DOHH2 (cell line): ENCODE measurements around the gene ASH1L.
"Not testable (repeated sequence)": the region's sequence is repeated elsewhere in the genome, so short reads cannot be mapped to it uniquely, and the experiment has no call there.

Source experiments
- H3F3A ChIP-seq: fragments of 200-600 bp; sonication (generic), shearing (Covaris generic); 2 replicates; pipeline ENCODE4 v1.6.0; 2016; ENCODE audit warnings: antibody characterized with exemption, mild to moderate bottlenecking; ENCODE audit not compliant: control insufficient read depth, insufficient read depth
- H3K27ac ChIP-seq: fragments of 200-600 bp; sonication (generic); 2 replicates; pipeline ENCODE4 v1.5.1; 2014; ENCODE audit warnings: low read depth, mild to moderate bottlenecking, low read length, moderate library complexity
- H3K27me3 ChIP-seq: fragments of 200-600 bp; sonication (generic); 2 replicates; pipeline ENCODE4 v1.6.1; 2014; ENCODE audit warnings: mild to moderate bottlenecking, low read length, mixed read lengths; ENCODE audit not compliant: control insufficient read depth
- H3K36me3 ChIP-seq: fragments of 200-600 bp; sonication (generic); 2 replicates; pipeline ENCODE4 v1.6.1; 2014; ENCODE audit warnings: mild to moderate bottlenecking, low read length, moderate library complexity, mixed read lengths; ENCODE audit not compliant: control insufficient read depth
- H3K4me1 ChIP-seq: fragments of 200-600 bp; sonication (generic); 2 replicates; pipeline ENCODE4 v1.6.1; 2014; ENCODE audit warnings: mild to moderate bottlenecking, low read length, mixed read lengths; ENCODE audit not compliant: control insufficient read depth
- H3K4me2 ChIP-seq: fragments of 200-600 bp; sonication (generic); 2 replicates; pipeline ENCODE4 v1.6.0; 2014; ENCODE audit warnings: mild to moderate bottlenecking, low read length, moderate library complexity
- H3K4me3 ChIP-seq: fragments of 200-600 bp; sonication (generic); 2 replicates; pipeline ENCODE4 v1.5.1; 2014; ENCODE audit warnings: mild to moderate bottlenecking, low read length, mixed read lengths
- H3K79me2 ChIP-seq: fragments of 200-600 bp; sonication (generic); 2 replicates; pipeline ENCODE4 v1.6.1; 2014; ENCODE audit warnings: mild to moderate bottlenecking, low read length, mixed read lengths; ENCODE audit not compliant: control insufficient read depth
- H3K9me2 ChIP-seq: fragments of 200-600 bp; sonication (generic); replicated peaks from 2 replicates; pipeline ENCODE4 v1.6.1; 2014; ENCODE audit warnings: mild to moderate bottlenecking, low read length, mixed read lengths; ENCODE audit not compliant: control insufficient read depth
- H3K9me3 ChIP-seq: fragments of 200-600 bp; sonication (generic); 2 replicates; pipeline ENCODE4 v1.6.1; 2014; ENCODE audit warnings: antibody characterized with exemption, low read length, mixed read lengths; ENCODE audit not compliant: control insufficient read depth, insufficient read depth
- H4K20me1 ChIP-seq: fragments of 200-600 bp; sonication (generic); 2 replicates; pipeline ENCODE4 v1.6.0; 2014; ENCODE audit warnings: low read depth, mild to moderate bottlenecking, antibody characterized with exemption, low read length, moderate library complexity; ENCODE audit not compliant: control insufficient read depth, insufficient read depth
- EZH2phosphoT487 ChIP-seq: fragments of 200-600 bp; sonication (generic); IDR thresholded peaks from 2 replicates; pipeline ENCODE4 v1.6.1; 2017; ENCODE audit warnings: borderline replicate concordance, mild to moderate bottlenecking, antibody characterized with exemption, low read length, moderate library complexity, mixed read lengths
- TF ChIP-seq, protein P1 (sequence below): fragments of 200-600 bp; sonication (generic); IDR thresholded peaks from one replicate; pipeline ENCODE4 v1.5.1; 2014; ENCODE audit warnings: antibody characterized with exemption, mild to moderate bottlenecking, low read depth, low read length; ENCODE audit not compliant: poor library complexity, severe bottlenecking

Gene ASH1L

GRCh38 chr1:155561779-155562580 is 623 bp downstream of the ASH1L start:
- peak overlapping the region; percentile 96 for H3K4me2 ChIP-seq
- peaks cover 32% of the 10 kb centered on the region for H4K20me1 ChIP-seq
- H3K9me3 ChIP-seq, H3F3A ChIP-seq, H3K27me3 ChIP-seq, H3K9me2 ChIP-seq: not testable (repeated sequence)
- peaks cover 56% of the 10 kb centered on the region for H3K36me3 ChIP-seq
- H3K27ac ChIP-seq = peak overlapping the region; percentile 88
- peaks cover 31% of the 10 kb centered on the region for H3K4me1 ChIP-seq
- peaks cover 98% of the 10 kb centered on the region for H3K79me2 ChIP-seq
- peak overlapping the region; percentile 83 for H3K4me3 ChIP-seq

DNA sequence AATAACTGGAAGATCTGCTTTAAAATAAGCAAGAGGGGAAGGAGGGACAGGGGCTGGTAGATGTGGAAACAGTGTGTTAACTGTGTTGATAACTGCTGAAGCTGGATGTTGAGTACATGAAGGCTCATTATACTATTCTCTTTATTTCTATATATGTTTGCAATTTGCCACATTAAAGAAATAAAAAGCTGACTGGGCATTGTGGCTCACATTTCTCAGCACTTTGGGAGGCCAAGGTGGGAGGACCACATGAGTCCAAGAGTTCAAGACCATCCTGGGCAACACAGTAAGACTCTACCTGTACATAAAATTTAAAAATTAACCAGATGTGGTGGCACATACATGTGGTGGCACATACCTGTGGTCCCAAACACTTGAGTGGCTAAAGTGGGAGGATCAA is 6.7 kb downstream of the ASH1L start:
- Histone ChIP-seq H3K4me3 (no peak overlapping the region), H3K27me3 (no peaks in the 10 kb centered on the region), H4K20me1 (peaks cover 29% of the 10 kb centered on the region), H3K36me3 (peaks cover 39% of the 10 kb centered on the region), H3K4me1 (peaks cover 25% of the 10 kb centered on the region), H3K4me2 (no peak overlapping the region), H3K79me2 (peaks cover 99% of the 10 kb centered on the region), H3K27ac (no peak overlapping the region), H3K9me3 (no peaks in the 10 kb centered on the region), H3F3A (no peaks in the 10 kb centered on the region), H3K9me2 (no peaks in the 10 kb centered on the region)
- no peak for TF ChIP-seq EZH2phosphoT487
- TF ChIP-seq, protein P1, sequence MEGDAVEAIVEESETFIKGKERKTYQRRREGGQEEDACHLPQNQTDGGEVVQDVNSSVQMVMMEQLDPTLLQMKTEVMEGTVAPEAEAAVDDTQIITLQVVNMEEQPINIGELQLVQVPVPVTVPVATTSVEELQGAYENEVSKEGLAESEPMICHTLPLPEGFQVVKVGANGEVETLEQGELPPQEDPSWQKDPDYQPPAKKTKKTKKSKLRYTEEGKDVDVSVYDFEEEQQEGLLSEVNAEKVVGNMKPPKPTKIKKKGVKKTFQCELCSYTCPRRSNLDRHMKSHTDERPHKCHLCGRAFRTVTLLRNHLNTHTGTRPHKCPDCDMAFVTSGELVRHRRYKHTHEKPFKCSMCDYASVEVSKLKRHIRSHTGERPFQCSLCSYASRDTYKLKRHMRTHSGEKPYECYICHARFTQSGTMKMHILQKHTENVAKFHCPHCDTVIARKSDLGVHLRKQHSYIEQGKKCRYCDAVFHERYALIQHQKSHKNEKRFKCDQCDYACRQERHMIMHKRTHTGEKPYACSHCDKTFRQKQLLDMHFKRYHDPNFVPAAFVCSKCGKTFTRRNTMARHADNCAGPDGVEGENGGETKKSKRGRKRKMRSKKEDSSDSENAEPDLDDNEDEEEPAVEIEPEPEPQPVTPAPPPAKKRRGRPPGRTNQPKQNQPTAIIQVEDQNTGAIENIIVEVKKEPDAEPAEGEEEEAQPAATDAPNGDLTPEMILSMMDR = no peak

DNA sequence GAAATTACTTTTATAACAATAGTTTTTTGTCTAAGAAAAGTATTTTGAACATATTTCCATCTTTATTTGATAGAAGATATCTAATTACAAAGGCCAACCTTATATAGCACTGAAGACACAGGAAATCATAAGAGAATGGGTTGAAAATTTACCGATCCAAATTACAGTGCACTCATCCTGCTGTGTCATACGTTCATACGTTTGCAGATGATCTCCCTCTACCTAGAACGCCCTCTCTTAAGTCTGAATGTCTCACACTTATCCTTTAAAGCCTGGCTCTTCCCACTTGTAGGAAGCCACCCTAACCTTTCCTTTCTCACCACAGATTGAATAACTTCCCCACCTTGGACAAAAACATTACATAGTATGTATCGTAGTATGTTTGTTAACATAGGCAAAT is 9.3 kb downstream of the ASH1L start:
- Histone ChIP-seq H4K20me1 (peaks cover 12% of the 10 kb centered on the region; the same call in 1 of the 2 replicates), H3K79me2 (peaks cover 99% of the 10 kb centered on the region), H3K27me3 (no peaks in the 10 kb centered on the region), H3K4me1 (peaks cover 29% of the 10 kb centered on the region), H3F3A (no peaks in the 10 kb centered on the region), H3K36me3 (peaks cover 21% of the 10 kb centered on the region), H3K4me3 (no peak overlapping the region), H3K4me2 (no peak overlapping the region), H3K9me3 (no peaks in the 10 kb centered on the region), H3K9me2 (no peaks in the 10 kb centered on the region), H3K27ac (no peak overlapping the region)
- TF ChIP-seq EZH2phosphoT487 = no peak
- TF ChIP-seq, protein P1 = no peak

DNA sequence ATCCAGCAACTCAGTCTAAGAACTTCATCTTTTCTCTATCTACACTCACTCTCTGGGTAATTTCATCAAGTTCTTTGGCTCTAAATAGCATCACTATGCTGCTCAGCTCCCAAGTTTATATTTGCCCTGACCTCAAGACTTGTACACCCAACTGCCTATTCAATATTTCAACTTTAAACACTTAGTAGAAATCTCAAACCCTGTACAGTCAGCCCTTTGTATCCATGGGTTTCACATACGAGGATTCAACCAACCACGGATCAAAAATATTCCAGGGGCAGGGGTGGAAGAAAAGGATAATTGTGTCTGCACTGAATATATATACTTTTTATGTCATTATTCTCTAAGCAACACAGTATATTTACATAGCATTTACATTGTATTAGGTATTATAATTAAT is 13.9 kb downstream of the ASH1L start:
- TF ChIP-seq EZH2phosphoT487 = no peak
- TF ChIP-seq, protein P1 = no peak
- no peaks in the 10 kb centered on the region for H3K9me2 ChIP-seq
- peak overlapping the region; percentile 55 for H3K4me2 ChIP-seq
- H3K4me1 ChIP-seq = peaks cover 59% of the 10 kb centered on the region
- H3K27ac ChIP-seq = no peak overlapping the region
- peaks cover 4% of the 10 kb centered on the region; the same call in 1 of the 2 replicates for H4K20me1 ChIP-seq
- H3K4me3 ChIP-seq = peak overlapping the region; percentile 48; the same call in 1 of the 2 replicates
- H3K9me3 ChIP-seq = no peaks in the 10 kb centered on the region
- H3F3A ChIP-seq = 0 out of 2 replicates have a peak, but pooled peaks cover 3% of the 10 kb centered on the region
- peaks cover 100% of the 10 kb centered on the region for H3K79me2 ChIP-seq
- peaks cover 4% of the 10 kb centered on the region; the same call in 1 of the 2 replicates for H3K36me3 ChIP-seq
- no peaks in the 10 kb centered on the region for H3K27me3 ChIP-seq
